ENCODE measurements around the gene IFRD1.
A peak's percentile ranks its signal among the peaks of the same experiment; 100 is the strongest.

Gene IFRD1

DNA sequence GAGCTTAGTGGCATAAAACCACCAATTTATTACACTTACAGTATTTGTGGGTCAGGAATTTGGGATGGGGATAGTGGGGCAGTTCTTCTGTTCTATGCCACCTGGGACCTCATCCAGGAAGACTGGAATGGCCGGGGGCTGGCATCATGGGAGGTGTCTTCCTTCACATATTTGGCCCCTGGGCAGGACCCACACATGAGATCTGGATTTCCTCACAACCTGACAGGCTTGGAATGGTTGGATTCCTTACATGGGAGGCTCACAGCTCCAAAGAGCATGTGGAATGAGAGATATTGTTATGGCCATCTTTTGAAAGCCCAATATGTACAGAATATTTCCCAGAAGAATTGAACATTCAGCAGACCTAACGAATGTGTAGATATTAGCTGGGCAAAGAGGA lies 52.4 kb downstream of the IFRD1 start:
- Histone ChIP-seq H3K4me2 (ENCODE audit: low read length) (no peak overlapping the region), H3K9me3 (ENCODE audit: insufficient read depth, low read length) (no peaks in the 10 kb centered on the region), H3K79me2 (ENCODE audit: low read length) (no peaks in the 10 kb centered on the region), H3K27ac (ENCODE audit: low read length) (no peak overlapping the region), H3K27me3 (ENCODE audit: low read depth, low read length) (no peaks in the 10 kb centered on the region), H3K4me1 (ENCODE audit: low read length) (peaks cover 19% of the 10 kb centered on the region), H3K36me3 (replicated peaks; ENCODE audit: low read depth, low read length) (no peaks in the 10 kb centered on the region), H2AFZ (ENCODE audit: low read depth, low read length) (no peak overlapping the region), H3K4me3 (ENCODE audit: low read length) (no peak overlapping the region), H4K20me1 (ENCODE audit: insufficient read depth, low read length) (no peaks in the 10 kb centered on the region), H3K9ac (ENCODE audit: low read length) (no peak overlapping the region)
- TF ChIP-seq EZH2phosphoT487 (IDR thresholded peaks at IDR 0.05; ENCODE audit: low read depth), result no peak
- TF ChIP-seq, protein P1, sequence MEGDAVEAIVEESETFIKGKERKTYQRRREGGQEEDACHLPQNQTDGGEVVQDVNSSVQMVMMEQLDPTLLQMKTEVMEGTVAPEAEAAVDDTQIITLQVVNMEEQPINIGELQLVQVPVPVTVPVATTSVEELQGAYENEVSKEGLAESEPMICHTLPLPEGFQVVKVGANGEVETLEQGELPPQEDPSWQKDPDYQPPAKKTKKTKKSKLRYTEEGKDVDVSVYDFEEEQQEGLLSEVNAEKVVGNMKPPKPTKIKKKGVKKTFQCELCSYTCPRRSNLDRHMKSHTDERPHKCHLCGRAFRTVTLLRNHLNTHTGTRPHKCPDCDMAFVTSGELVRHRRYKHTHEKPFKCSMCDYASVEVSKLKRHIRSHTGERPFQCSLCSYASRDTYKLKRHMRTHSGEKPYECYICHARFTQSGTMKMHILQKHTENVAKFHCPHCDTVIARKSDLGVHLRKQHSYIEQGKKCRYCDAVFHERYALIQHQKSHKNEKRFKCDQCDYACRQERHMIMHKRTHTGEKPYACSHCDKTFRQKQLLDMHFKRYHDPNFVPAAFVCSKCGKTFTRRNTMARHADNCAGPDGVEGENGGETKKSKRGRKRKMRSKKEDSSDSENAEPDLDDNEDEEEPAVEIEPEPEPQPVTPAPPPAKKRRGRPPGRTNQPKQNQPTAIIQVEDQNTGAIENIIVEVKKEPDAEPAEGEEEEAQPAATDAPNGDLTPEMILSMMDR (IDR thresholded peaks at IDR 0.05; ENCODE audit: low read depth, low read length), result no peak

DNA sequence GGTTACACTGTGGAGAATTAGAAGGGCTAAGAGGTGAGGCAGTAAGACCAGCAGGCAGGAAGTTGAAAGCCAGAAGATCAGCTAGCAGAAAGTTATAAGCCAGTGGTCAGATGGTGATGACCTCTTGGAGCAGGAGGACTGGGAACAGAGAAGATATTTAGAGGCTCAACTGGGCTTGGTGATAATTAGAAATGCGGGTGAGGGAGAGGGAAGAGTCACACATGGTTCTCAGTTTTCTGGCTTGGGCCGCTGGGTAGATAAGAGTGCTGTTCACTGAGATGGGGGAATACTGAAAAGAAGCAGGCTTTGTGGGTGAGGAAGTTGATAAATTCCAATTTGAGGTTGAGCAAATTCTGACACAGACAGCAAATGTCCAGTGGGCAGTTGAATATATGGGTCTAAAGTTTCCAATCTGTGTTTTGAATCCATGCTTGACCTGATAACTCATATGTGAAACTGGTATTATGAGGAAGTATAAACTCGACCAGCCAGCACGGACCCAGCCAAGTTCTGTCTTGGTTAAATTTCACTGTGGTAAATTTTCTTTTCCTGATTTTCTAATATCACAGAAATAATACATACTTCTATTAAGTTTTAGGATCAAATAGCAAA lies 53.2 kb downstream of the IFRD1 start:
- Histone ChIP-seq H3K4me3 (ENCODE audit: low read length) (no peak overlapping the region), H3K79me2 (ENCODE audit: low read length) (no peaks in the 10 kb centered on the region), H3K4me1 (ENCODE audit: low read length) (peaks cover 15% of the 10 kb centered on the region), H3K9me3 (ENCODE audit: insufficient read depth, low read length) (no peaks in the 10 kb centered on the region), H3K27ac (ENCODE audit: low read length) (no peak overlapping the region), H3K27me3 (ENCODE audit: low read depth, low read length) (no peaks in the 10 kb centered on the region), H3K9ac (ENCODE audit: low read length) (no peak overlapping the region), H2AFZ (ENCODE audit: low read depth, low read length) (no peak overlapping the region), H4K20me1 (ENCODE audit: insufficient read depth, low read length) (no peaks in the 10 kb centered on the region), H3K36me3 (replicated peaks; ENCODE audit: low read depth, low read length) (no peaks in the 10 kb centered on the region), H3K4me2 (ENCODE audit: low read length) (peak overlapping the region; percentile 49)
- no peak for TF ChIP-seq EZH2phosphoT487 (IDR thresholded peaks at IDR 0.05; ENCODE audit: low read depth)
- TF ChIP-seq, protein P1 (IDR thresholded peaks at IDR 0.05; ENCODE audit: low read depth, low read length), result no peak

DNA sequence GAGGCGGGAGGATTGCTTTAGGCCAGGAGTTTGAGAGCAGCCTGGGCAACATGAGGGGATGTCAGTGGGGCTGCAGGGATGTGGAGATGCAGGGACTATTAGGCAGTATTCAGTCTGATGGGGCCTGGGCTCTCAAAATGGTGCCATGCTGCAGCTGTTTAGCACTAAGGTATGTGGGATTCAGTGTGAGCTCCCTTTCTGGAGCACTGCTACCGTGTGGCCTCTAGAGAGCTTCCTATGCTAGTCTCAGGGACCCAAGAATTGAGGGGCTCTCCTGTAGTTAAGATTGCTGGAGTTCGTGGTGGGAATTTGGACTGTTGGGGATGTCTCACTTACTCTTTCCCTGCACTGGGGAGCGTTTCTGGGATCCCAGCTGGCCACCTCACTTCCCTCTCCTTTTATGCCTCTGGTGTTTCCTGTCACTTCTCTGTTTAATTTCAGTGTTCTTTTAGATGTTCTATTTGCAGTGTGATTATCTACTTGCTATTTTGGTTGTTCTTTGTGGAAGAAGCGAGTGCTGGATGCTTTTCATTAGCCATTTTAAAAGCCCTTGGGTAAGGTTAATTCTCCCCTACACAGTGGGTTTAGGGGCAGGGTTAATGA lies 53.9 kb downstream of the IFRD1 start:
- Histone ChIP-seq H3K4me1 (ENCODE audit: low read length) (peaks cover 15% of the 10 kb centered on the region), H3K27me3 (ENCODE audit: low read depth, low read length) (no peaks in the 10 kb centered on the region), H3K4me2 (ENCODE audit: low read length) (peak overlapping the region; percentile 49), H3K9me3 (ENCODE audit: insufficient read depth, low read length) (no peaks in the 10 kb centered on the region), H3K79me2 (ENCODE audit: low read length) (no peaks in the 10 kb centered on the region), H4K20me1 (ENCODE audit: insufficient read depth, low read length) (no peaks in the 10 kb centered on the region), H2AFZ (ENCODE audit: low read depth, low read length) (no peak overlapping the region), H3K27ac (ENCODE audit: low read length) (no peak overlapping the region), H3K4me3 (ENCODE audit: low read length) (no peak overlapping the region), H3K36me3 (replicated peaks; ENCODE audit: low read depth, low read length) (no peaks in the 10 kb centered on the region), H3K9ac (ENCODE audit: low read length) (no peak overlapping the region)
- no peak for TF ChIP-seq EZH2phosphoT487 (IDR thresholded peaks at IDR 0.05; ENCODE audit: low read depth)
- TF ChIP-seq, protein P1 (IDR thresholded peaks at IDR 0.05; ENCODE audit: low read depth, low read length), result no peak

DNA sequence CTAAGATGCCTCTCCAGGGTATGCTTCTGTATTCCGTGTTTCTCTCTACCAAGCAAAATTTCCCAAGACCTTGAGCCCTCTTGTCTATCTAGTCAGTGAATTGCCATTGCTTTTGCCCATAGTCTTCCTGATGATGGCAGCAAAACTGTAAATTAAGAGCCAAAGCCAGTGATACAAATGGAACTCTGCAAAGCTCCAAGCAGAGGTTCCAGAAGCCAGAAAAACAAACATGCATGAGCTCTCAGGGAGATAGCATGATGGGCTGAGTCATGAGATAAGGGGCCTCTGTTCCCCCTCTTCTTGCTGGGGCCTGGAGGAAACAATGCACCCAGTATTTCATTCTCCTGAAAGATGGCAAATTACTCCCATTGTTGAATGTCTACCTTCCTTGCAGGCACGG lies 55.2 kb downstream of the IFRD1 start:
- Histone ChIP-seq H3K36me3 (replicated peaks; ENCODE audit: low read depth, low read length) (no peaks in the 10 kb centered on the region), H2AFZ (ENCODE audit: low read depth, low read length) (no peak overlapping the region), H3K4me2 (ENCODE audit: low read length) (no peak overlapping the region), H4K20me1 (ENCODE audit: insufficient read depth, low read length) (no peaks in the 10 kb centered on the region), H3K27ac (ENCODE audit: low read length) (no peak overlapping the region), H3K4me3 (ENCODE audit: low read length) (no peak overlapping the region), H3K4me1 (ENCODE audit: low read length) (peaks cover 22% of the 10 kb centered on the region), H3K9ac (ENCODE audit: low read length) (no peak overlapping the region), H3K79me2 (ENCODE audit: low read length) (no peaks in the 10 kb centered on the region), H3K9me3 (ENCODE audit: insufficient read depth, low read length) (no peaks in the 10 kb centered on the region), H3K27me3 (ENCODE audit: low read depth, low read length) (no peaks in the 10 kb centered on the region)
- TF ChIP-seq EZH2phosphoT487 (IDR thresholded peaks at IDR 0.05; ENCODE audit: low read depth), result no peak
- TF ChIP-seq, protein P1 (IDR thresholded peaks at IDR 0.05; ENCODE audit: low read depth, low read length), result 0 out of 2 replicates have a peak, but pooled peaks have one; percentile 6

Data from OCI-LY3 (cell line).